Karpas-422 (cell line): ENCODE results near the gene LMO2. TPM values are rescaled to one million over a fixed set of nuclear protein-coding genes. Genes with fewer than 3 reads are reported as not detected.

ENCODE experiments used
- DNase-seq: peaks from one replicate; pipeline ENCODE4 v3.0.0-alpha.2; 2015
- H2AFZ ChIP-seq: fragments of 200-600 bp; sonication (generic); 2 replicates; pipeline ENCODE4 v1.6.1; 2014; ENCODE audit warnings: antibody characterized with exemption, low read length, mixed read lengths
- H3K27ac ChIP-seq: fragments of 200-600 bp; sonication (generic); 2 replicates; pipeline ENCODE4 v1.5.1; 2014; ENCODE audit warnings: mild to moderate bottlenecking, low read length, moderate library complexity
- H3K27me3 ChIP-seq: fragments of 200-600 bp; sonication (generic); 2 replicates; pipeline ENCODE4 v1.6.1; 2014; ENCODE audit warnings: low read length, mixed read lengths
- H3K36me3 ChIP-seq: fragments of 200-600 bp; sonication (generic); 2 replicates; pipeline ENCODE4 v1.6.1; 2014; ENCODE audit warnings: low read length, mixed read lengths; ENCODE audit not compliant: insufficient read depth
- H3K4me1 ChIP-seq: fragments of 200-600 bp; sonication (generic); 2 replicates; pipeline ENCODE4 v1.6.1; 2014; ENCODE audit warnings: mild to moderate bottlenecking, low read length, mixed read lengths
- H3K4me2 ChIP-seq: fragments of 200-600 bp; sonication (generic); 2 replicates; pipeline ENCODE4 v1.6.1; 2014; ENCODE audit warnings: low read length, low read depth, mild to moderate bottlenecking; ENCODE audit not compliant: poor library complexity, severe bottlenecking
- H3K4me3 ChIP-seq: fragments of 200-600 bp; sonication (generic); 2 replicates; pipeline ENCODE4 v1.5.1; 2014; ENCODE audit warnings: mild to moderate bottlenecking, antibody characterized with exemption, low read length, mixed read lengths
- H3K79me2 ChIP-seq: fragments of 200-600 bp; sonication (generic); 2 replicates; pipeline ENCODE4 v1.6.1; 2014; ENCODE audit warnings: mild to moderate bottlenecking, low read length, mixed read lengths
- H3K9ac ChIP-seq: fragments of 200-600 bp; sonication (generic); 2 replicates; pipeline ENCODE4 v1.6.0; 2014; ENCODE audit warnings: low read length
- H3K9me2 ChIP-seq: fragments of 200-600 bp; sonication (generic), shearing (Covaris generic); replicated peaks from 2 replicates; pipeline ENCODE4 v1.6.0; 2014; ENCODE audit warnings: mild to moderate bottlenecking, low read length, moderate library complexity; ENCODE audit not compliant: insufficient read depth
- H3K9me3 ChIP-seq: fragments of 300-700, 200-600 bp; sonication (generic); 2 replicates; pipeline ENCODE4 v1.6.1; 2014; ENCODE audit warnings: low read length, mixed read lengths
- H4K20me1 ChIP-seq: fragments of 200-600 bp; sonication (generic); 2 replicates; pipeline ENCODE4 v1.6.1; 2014; ENCODE audit warnings: mild to moderate bottlenecking, antibody characterized with exemption, low read length, low read depth; ENCODE audit not compliant: insufficient read depth
- total RNA-seq: library from RNA; depleted of rRNA; stranded (reverse); fragments of >200 nt; shearing (Covaris generic); gene quantifications from 2 replicates; pipeline ENCODE4 v1.2.3, GENCODE V29; 2014; ENCODE audit warnings: low replicate concordance

The LMO2 gene
- total RNA-seq, 1 experiment from 2014 or later, result 0.34 TPM

DNA sequence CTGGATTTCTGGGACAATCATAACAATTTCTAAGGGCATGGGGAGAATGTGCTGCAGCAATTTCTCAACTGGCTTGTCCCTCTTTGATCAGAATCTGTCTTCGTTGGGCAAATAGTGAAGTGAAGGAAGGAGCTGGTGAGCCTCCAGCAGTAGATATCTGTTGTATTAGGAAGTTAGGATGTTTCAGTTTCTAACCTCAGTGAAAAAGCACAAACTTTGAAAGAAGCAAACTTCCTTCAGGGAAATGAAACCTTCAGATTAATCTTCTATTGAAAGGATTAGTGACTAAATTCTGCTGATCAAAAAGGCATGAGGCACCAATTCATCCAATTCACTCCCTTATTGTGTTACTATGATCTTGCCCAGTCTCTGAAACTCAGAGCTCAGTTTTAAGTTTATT, 24.3 kb downstream of the LMO2 start:
- H3K9ac ChIP-seq, result no peak overlapping the region
- no peak overlapping the region for H3K27ac ChIP-seq
- H3K9me3 ChIP-seq, result no peaks in the 10 kb centered on the region
- peak overlapping the region; percentile 4 for H3K4me2 ChIP-seq
- H2AFZ ChIP-seq, result no peak overlapping the region
- no peaks in the 10 kb centered on the region for H3K9me2 ChIP-seq
- no peaks in the 10 kb centered on the region for H3K36me3 ChIP-seq
- DNase-seq, result no peak
- no peaks in the 10 kb centered on the region for H3K79me2 ChIP-seq
- peaks cover 35% of the 10 kb centered on the region for H3K4me1 ChIP-seq
- H3K4me3 ChIP-seq, result no peak overlapping the region
- H3K27me3 ChIP-seq, result no peaks in the 10 kb centered on the region; the same call in 1 of the 2 replicates
- peaks cover 12% of the 10 kb centered on the region for H4K20me1 ChIP-seq

DNA sequence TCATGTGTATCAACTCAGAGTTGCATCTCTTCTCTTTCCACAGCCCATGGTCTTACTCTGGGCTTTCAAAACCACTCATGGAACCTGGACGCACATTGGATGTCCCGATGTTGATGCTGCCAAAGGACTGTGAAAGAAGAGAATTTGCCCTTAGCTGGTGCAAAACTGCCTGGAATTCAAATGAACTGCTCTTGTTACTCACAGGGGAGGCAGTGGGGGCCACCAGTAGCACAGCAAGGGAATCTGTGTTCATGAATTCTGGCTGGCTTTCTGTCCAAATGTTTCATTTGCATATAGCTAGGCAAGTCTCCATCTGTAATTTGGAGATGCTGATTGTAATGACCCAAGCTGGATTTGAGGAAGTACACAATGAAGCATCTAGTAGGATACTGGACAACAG, 24.9 kb downstream of the LMO2 start:
- H3K79me2 ChIP-seq, result no peaks in the 10 kb centered on the region
- H3K4me3 ChIP-seq, result no peak overlapping the region
- no peaks in the 10 kb centered on the region for H3K9me3 ChIP-seq
- H4K20me1 ChIP-seq, result peaks cover 12% of the 10 kb centered on the region
- H3K4me2 ChIP-seq, result no peak overlapping the region
- no peak for DNase-seq
- no peaks in the 10 kb centered on the region for H3K36me3 ChIP-seq
- H2AFZ ChIP-seq, result no peak overlapping the region
- H3K9ac ChIP-seq, result no peak overlapping the region
- no peaks in the 10 kb centered on the region; the same call in 1 of the 2 replicates for H3K27me3 ChIP-seq
- H3K27ac ChIP-seq, result no peak overlapping the region
- no peaks in the 10 kb centered on the region for H3K9me2 ChIP-seq
- peaks cover 35% of the 10 kb centered on the region for H3K4me1 ChIP-seq

DNA sequence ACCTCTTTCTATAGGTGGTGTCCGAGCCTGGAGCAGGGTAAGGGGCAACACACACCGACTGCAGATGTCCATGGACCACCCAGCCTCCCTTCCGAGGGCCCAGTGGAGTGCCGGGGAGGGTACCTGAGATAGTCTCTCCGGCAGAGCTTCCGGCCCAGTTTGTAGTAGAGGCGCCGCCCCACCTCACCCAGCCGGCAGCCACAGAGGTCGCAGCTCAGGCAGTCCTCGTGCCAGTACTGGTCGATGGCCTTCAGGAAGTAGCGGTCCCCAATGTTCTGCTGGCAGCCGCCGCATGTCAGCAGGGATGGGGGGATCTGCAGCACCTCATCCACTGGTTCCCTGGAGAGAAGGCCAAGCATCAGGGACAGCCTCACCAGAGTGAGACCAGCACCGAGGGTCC, 27.4 kb downstream of the LMO2 start:
- H3K27ac ChIP-seq, result no peak overlapping the region
- H2AFZ ChIP-seq, result no peak overlapping the region
- H3K27me3 ChIP-seq, result no peaks in the 10 kb centered on the region
- no peaks in the 10 kb centered on the region for H3K36me3 ChIP-seq
- H3K9me2 ChIP-seq, result no peaks in the 10 kb centered on the region
- no peak for DNase-seq
- no peak overlapping the region for H3K4me3 ChIP-seq
- no peak overlapping the region for H3K4me2 ChIP-seq
- H3K9me3 ChIP-seq, result no peaks in the 10 kb centered on the region
- H4K20me1 ChIP-seq, result 0 out of 2 replicates have a peak, but pooled peaks cover 2% of the 10 kb centered on the region
- no peak overlapping the region for H3K9ac ChIP-seq
- no peaks in the 10 kb centered on the region for H3K79me2 ChIP-seq
- H3K4me1 ChIP-seq, result peaks cover 22% of the 10 kb centered on the region

DNA sequence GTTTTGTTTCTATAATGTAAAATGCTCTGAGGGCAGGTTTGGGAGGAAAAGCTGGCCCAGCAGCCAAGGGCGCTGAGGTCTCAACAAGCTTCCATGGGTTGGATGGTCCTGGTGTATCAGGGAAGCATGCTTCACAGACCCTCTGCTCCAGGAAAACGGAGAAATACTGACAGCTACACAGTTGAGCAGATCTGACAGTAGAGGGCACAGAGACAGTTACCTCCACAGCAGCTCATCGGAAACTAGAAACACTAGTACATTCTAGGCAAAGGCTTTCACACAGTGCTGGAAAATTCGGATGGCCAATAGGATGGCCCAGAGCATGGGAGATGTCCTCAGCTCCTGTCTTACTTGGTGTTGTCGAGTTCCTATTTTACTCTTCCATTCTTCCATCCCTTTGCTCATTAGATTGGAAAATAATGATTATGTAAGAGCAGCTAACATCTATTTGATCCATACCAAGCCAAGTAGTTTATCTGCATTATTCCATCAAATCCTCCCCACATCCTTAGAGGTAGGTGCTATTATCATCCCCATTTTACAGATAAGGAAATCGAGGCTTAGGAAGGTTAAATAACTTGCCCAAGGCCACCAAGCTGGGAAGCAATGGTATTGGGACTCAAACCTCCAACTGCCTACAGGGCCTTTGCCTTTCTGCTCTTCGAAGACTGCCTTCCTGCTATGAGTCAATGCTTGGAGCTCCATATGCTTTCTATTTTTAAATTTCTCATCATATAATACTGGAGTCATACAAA, 28.3 kb downstream of the LMO2 start:
- Histone ChIP-seq H3K27ac (no peak overlapping the region), H3K4me1 (peaks cover 16% of the 10 kb centered on the region), H3K36me3 (no peaks in the 10 kb centered on the region), H4K20me1 (0 out of 2 replicates have a peak, but pooled peaks cover 2% of the 10 kb centered on the region), H3K9me2 (no peaks in the 10 kb centered on the region), H2AFZ (no peak overlapping the region), H3K9me3 (no peaks in the 10 kb centered on the region), H3K9ac (no peak overlapping the region), H3K4me3 (no peak overlapping the region), H3K79me2 (no peaks in the 10 kb centered on the region), H3K4me2 (no peak overlapping the region), H3K27me3 (no peaks in the 10 kb centered on the region)
- DNase-seq, result no peak

DNA sequence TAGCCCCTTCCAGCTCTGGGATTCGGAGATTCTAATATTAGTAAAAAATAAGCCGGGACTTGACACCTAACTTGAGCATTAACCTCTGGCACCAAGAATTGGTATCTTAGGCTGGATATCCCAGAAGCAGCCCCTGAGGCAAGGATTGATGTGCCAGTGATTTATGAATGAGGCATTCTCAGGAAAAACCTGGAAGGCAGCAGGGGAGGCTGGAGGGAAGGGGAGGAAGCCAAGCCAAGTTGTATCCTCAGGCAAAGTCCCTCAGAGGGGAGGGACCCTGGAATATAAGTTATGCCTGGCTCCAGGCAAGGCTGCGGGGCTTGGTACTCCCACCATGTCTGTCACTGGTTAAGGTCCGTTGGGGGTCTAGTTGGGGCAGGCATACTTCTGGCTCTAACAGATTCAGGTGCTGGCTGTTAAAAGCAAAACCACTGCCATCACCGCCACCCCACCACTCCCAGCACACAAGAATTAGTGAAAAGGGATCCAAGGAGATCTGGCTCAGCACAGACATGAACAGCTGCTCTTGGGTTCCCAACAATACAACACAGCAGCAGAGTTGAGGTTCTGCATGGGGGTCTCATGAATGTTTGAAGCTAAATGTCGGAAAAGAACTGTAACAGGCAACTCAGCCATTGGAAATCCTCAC, 29.8 kb downstream of the LMO2 start:
- Histone ChIP-seq H3K4me1 (peaks cover 2% of the 10 kb centered on the region), H3K9me3 (no peaks in the 10 kb centered on the region), H3K4me3 (no peak overlapping the region), H4K20me1 (0 out of 2 replicates have a peak, but pooled peaks cover 2% of the 10 kb centered on the region), H2AFZ (no peak overlapping the region), H3K9ac (no peak overlapping the region), H3K27me3 (no peaks in the 10 kb centered on the region), H3K9me2 (no peaks in the 10 kb centered on the region), H3K4me2 (no peak overlapping the region), H3K27ac (no peak overlapping the region), H3K79me2 (no peaks in the 10 kb centered on the region), H3K36me3 (no peaks in the 10 kb centered on the region)
- no peak for DNase-seq

DNA sequence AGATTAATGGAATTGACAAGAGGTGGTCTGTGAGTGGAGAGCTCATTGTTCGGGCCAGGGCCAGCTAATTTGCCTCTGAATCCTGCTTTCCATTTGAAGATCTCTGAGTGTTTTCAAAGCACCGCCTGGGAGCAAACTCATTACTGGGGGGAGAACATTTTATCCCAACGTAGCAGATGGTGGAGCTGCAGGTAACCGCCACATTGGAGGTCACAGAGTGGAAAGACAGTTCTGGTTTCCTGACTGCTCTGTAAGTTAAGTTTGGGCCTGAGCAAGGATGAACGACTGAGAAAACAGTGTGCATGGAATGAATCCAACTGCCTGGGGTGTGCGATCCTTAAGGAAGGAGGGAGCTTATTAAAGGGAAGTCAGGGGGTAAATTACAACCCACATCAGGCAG, 30.5 kb downstream of the LMO2 start:
- Histone ChIP-seq H2AFZ (no peak overlapping the region), H3K4me2 (no peak overlapping the region), H3K27ac (no peak overlapping the region), H4K20me1 (0 out of 2 replicates have a peak, but pooled peaks cover 2% of the 10 kb centered on the region), H3K36me3 (no peaks in the 10 kb centered on the region), H3K9ac (no peak overlapping the region), H3K79me2 (no peaks in the 10 kb centered on the region), H3K9me2 (no peaks in the 10 kb centered on the region), H3K9me3 (no peaks in the 10 kb centered on the region), H3K4me1 (no peaks in the 10 kb centered on the region), H3K4me3 (no peak overlapping the region), H3K27me3 (no peaks in the 10 kb centered on the region)
- no peak for DNase-seq

DNA sequence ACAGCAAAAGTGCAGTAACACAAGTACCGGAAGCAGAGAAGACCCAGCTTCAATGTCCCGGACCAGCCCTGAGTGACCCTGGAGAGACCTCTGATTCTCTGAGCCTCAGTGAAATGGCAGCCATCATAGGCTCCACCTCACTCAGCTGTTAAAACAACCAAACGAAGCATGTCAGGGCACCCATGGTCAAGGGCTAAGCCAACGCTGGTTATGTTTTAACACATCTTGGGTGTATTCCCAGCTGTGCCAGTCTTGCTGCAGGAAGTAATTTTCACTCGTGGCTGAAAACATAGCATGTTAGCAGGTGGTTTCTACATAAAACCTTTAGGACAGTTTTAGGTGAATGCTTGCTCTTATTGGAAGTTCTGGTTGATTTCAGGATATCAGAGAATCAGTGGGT, 30.9 kb downstream of the LMO2 start:
- Histone ChIP-seq H3K27me3 (no peaks in the 10 kb centered on the region), H2AFZ (no peak overlapping the region), H3K9me3 (no peaks in the 10 kb centered on the region), H3K36me3 (no peaks in the 10 kb centered on the region), H3K27ac (no peak overlapping the region), H3K4me2 (no peak overlapping the region), H3K9ac (no peak overlapping the region), H3K79me2 (no peaks in the 10 kb centered on the region), H4K20me1 (0 out of 2 replicates have a peak, but pooled peaks cover 2% of the 10 kb centered on the region), H3K9me2 (no peaks in the 10 kb centered on the region), H3K4me1 (no peaks in the 10 kb centered on the region), H3K4me3 (no peak overlapping the region)
- no peak for DNase-seq

DNA sequence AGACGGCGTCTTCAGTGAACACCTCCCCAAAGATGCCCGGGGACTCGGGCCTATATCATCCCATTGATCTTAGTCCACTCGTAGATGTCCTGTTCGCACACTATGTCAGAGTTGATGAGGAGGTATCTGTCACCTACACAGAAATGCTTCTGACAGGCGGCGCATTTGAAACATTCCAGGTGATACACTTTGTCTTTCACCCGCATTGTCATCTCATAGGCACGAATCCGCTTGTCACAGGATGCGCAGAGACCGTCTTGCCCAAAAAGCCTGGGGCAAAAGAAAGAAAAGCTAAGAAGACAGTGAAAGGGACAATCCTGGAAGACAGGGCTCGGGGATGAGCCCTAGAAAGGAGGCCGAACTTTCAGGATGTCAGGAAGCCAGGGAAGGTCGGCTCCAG, 32.6 kb downstream of the LMO2 start:
- Histone ChIP-seq H3K9ac (no peak overlapping the region), H3K79me2 (no peaks in the 10 kb centered on the region), H3K36me3 (no peaks in the 10 kb centered on the region), H2AFZ (no peak overlapping the region), H3K9me3 (no peaks in the 10 kb centered on the region), H3K9me2 (no peaks in the 10 kb centered on the region), H4K20me1 (0 out of 2 replicates have a peak, but pooled peaks cover under 1% of the 10 kb centered on the region), H3K27me3 (no peaks in the 10 kb centered on the region), H3K27ac (no peak overlapping the region), H3K4me2 (no peak overlapping the region), H3K4me3 (no peak overlapping the region), H3K4me1 (no peaks in the 10 kb centered on the region)
- DNase-seq, result no peak
